GM19351 (cell line): ENCODE measurements around the gene DENND1A.

Source experiments
- ATAC-seq: cut with Tn5 transposase; IDR thresholded peaks from one replicate; pipeline ENCODE4 v1.9.1; 2021; ENCODE audit warnings: mild to moderate bottlenecking, moderate library complexity; ENCODE audit not compliant: unreplicated experiment

Gene DENND1A

GRCh38 chr9:123775289-123776284 lies 154.3 kb downstream of the DENND1A start:
- no peak for ATAC-seq

GRCh38 chr9:123773783-123774182 lies 156.1 kb downstream of the DENND1A start:
- ATAC-seq = no peak

- no peak for ATAC-seq
Observed at GRCh38 chr9:123772967-123773366, 157.0 kb downstream of the DENND1A start.

GRCh38 chr9:123772374-123772773 lies 157.6 kb downstream of the DENND1A start:
- no peak for ATAC-seq

- no peak for ATAC-seq
Observed at GRCh38 chr9:123771690-123772089, 158.2 kb downstream of the DENND1A start.

GRCh38 chr9:123769719-123770118 lies 160.2 kb downstream of the DENND1A start:
- no peak for ATAC-seq

GRCh38 chr9:123763910-123764588 lies 165.9 kb downstream of the DENND1A start:
- no peak for ATAC-seq

GRCh38 chr9:123761905-123762605 lies 167.9 kb downstream of the DENND1A start:
- ATAC-seq = no peak

- ATAC-seq = no peak
Observed at GRCh38 chr9:123757960-123758359, 172.0 kb downstream of the DENND1A start.

- ATAC-seq = no peak
Observed at GRCh38 chr9:123757547-123757946, 172.4 kb downstream of the DENND1A start.

- no peak for ATAC-seq
Observed at GRCh38 chr9:123756484-123757106, 173.3 kb downstream of the DENND1A start.

GRCh38 chr9:123753669-123754258 lies 176.2 kb downstream of the DENND1A start:
- ATAC-seq = no peak

GRCh38 chr9:123753016-123753415 lies 176.9 kb downstream of the DENND1A start:
- ATAC-seq = no peak

GRCh38 chr9:123749580-123750202 lies 180.2 kb downstream of the DENND1A start:
- ATAC-seq = no peak

- ATAC-seq = no peak
Observed at GRCh38 chr9:123746765-123747164, 183.2 kb downstream of the DENND1A start.

GRCh38 chr9:123745933-123746332 lies 184.0 kb downstream of the DENND1A start:
- no peak for ATAC-seq

- ATAC-seq = no peak
Observed at GRCh38 chr9:123745451-123745850, 184.5 kb downstream of the DENND1A start.

- ATAC-seq = no peak
Observed at GRCh38 chr9:123743737-123744136, 186.2 kb downstream of the DENND1A start.

GRCh38 chr9:123742009-123742767 lies 187.7 kb downstream of the DENND1A start:
- no peak for ATAC-seq
